K562 (cell line): ENCODE measurements around the gene CCAR1. TPM values are rescaled to one million over a fixed set of nuclear protein-coding genes. Genes with fewer than 3 reads are reported as not detected.

ENCODE experiments used
- GTF2B ChIP-seq: IDR thresholded peaks from 2 replicates; pipeline ENCODE4 v1.6.1; 2011; ENCODE audit not compliant: insufficient read length; ENCODE audit errors: extremely low read depth
- KDM5B ChIP-seq: fragments of 200-600 bp; sonication (generic); IDR thresholded peaks from 2 replicates; pipeline ENCODE4 v1.6.1; 2012; ENCODE audit warnings: low read depth, mild to moderate bottlenecking, moderate library complexity, low read length, control low read depth, inconsistent platforms; ENCODE audit not compliant: insufficient replicate concordance
- RBM14 ChIP-seq: fragments of 200-400 bp; formaldehyde crosslinking; IDR thresholded peaks from 2 replicates; pipeline ENCODE4 v1.6.1; 2018; ENCODE audit warnings: low read depth, mild to moderate bottlenecking, low read length, moderate library complexity, borderline replicate concordance; ENCODE audit not compliant: insufficient read depth
- RBM15 ChIP-seq: fragments of 200-400 bp; formaldehyde crosslinking; IDR thresholded peaks from 2 replicates; pipeline ENCODE4 v1.6.1; 2018; ENCODE audit warnings: mild to moderate bottlenecking, low read length, moderate library complexity; ENCODE audit not compliant: insufficient read depth
- UBTF ChIP-seq, 2 experiments: IDR thresholded peaks; 2 replicates each; pipeline ENCODE4 v1.6.1; 2012; ENCODE audit warnings: improper control_type of control experiment in 2 of 2, low read depth in 2 of 2, low read length in 2 of 2, borderline replicate concordance in 1 of 2
- polyA plus RNA-seq, 8 experiments: library from polyadenylated mRNA; depleted of rRNA in 4 of 8; stranded (reverse) in 5 of 8; unstranded in 3 of 8; fragments of >200 nt; fragmentation: Nextera tagmentation in 2 of 8; fragmentation: Illumina TruSeq in 1 of 8; extraction: Ambion mirVana in 2 of 8; extraction: Trizol in 1 of 8; gene quantifications; 2 replicates each; pipeline versions ENCODE4 v1.2.1 to v1.2.3, GENCODE V29; 2011 to 2014; ENCODE audit warnings: inconsistent platforms in 1 of 8, missing spikeins in 1 of 8
- total RNA-seq, 7 experiments: library from RNA; depleted of rRNA in 6 of 7; stranded (reverse); fragments of >200 nt in 6 of 7; fragmentation: Illumina TruSeq in 2 of 7; extraction: Trizol in 2 of 7; gene quantifications; 2 replicates each; pipeline versions ENCODE4 v1.2.1 to v1.2.3, GENCODE V29; 2011 to 2021; ENCODE audit warnings: low replicate concordance in 1 of 7
- TF ChIP-seq, protein P1 (sequence below): fragments of 200-400 bp; formaldehyde crosslinking; IDR thresholded peaks from 2 replicates; pipeline ENCODE4 v1.6.1; 2017; ENCODE audit warnings: mild to moderate bottlenecking, low read depth, low read length, moderate library complexity

CCAR1 gene
- total and polyA plus RNA-seq, 9 of the 15 experiments (the other 6 are each of a cell fraction or from before 2014, with no cell fraction given) = 44.8 to 173 (median 111) TPM

GRCh38 chr10:68720793-68721672, at the start of gene CCAR1 (continued):
- TF ChIP-seq, protein P1, sequence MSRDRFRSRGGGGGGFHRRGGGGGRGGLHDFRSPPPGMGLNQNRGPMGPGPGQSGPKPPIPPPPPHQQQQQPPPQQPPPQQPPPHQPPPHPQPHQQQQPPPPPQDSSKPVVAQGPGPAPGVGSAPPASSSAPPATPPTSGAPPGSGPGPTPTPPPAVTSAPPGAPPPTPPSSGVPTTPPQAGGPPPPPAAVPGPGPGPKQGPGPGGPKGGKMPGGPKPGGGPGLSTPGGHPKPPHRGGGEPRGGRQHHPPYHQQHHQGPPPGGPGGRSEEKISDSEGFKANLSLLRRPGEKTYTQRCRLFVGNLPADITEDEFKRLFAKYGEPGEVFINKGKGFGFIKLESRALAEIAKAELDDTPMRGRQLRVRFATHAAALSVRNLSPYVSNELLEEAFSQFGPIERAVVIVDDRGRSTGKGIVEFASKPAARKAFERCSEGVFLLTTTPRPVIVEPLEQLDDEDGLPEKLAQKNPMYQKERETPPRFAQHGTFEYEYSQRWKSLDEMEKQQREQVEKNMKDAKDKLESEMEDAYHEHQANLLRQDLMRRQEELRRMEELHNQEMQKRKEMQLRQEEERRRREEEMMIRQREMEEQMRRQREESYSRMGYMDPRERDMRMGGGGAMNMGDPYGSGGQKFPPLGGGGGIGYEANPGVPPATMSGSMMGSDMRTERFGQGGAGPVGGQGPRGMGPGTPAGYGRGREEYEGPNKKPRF = no peak
- TF ChIP-seq GTF2B (no peak), RBM14 (no peak), KDM5B (peak; percentile 88), UBTF (IDR thresholded peaks at IDR 0.05; ENCODE audit: borderline replicate concordance in 1 of 2, low read depth in 2 of 2, low read length in 2 of 2) (peak; percentile 56 to 82; a peak in 2 of 4 replicates), RBM15 (no peak)
